ENCODE measurements around the gene PKMYT1.
"Not testable (repeated sequence)": the region's sequence is repeated elsewhere in the genome, so short reads cannot be mapped to it uniquely, and the experiment has no call there.

Gene PKMYT1

GRCh38 chr16:2962334-2963073 is 17.7 kb downstream of the PKMYT1 start:
- no peak for DNase-seq (ENCODE audit: low spot score)

- peak; percentile 20 for DNase-seq (ENCODE audit: low spot score)
Observed at GRCh38 chr16:2960183-2961010, 19.8 kb downstream of the PKMYT1 start.

- DNase-seq (ENCODE audit: low spot score), result no peak
Observed at GRCh38 chr16:2959206-2959605, 21.0 kb downstream of the PKMYT1 start.

- no peak for DNase-seq (ENCODE audit: low spot score)
Observed at GRCh38 chr16:2956579-2956956, 23.7 kb downstream of the PKMYT1 start.

- DNase-seq (ENCODE audit: low spot score), result no peak
Observed at GRCh38 chr16:2955779-2956578, 24.3 kb downstream of the PKMYT1 start.

- no peak for DNase-seq (ENCODE audit: low spot score)
Observed at GRCh38 chr16:2955438-2955778, 24.8 kb downstream of the PKMYT1 start.

- DNase-seq (ENCODE audit: low spot score), result no peak
Observed at GRCh38 chr16:2954656-2955381, 25.4 kb downstream of the PKMYT1 start.

GRCh38 chr16:2953706-2954627 is 26.3 kb downstream of the PKMYT1 start:
- DNase-seq (ENCODE audit: low spot score), result peak; percentile 54

GRCh38 chr16:2952679-2953078 is 27.6 kb downstream of the PKMYT1 start:
- DNase-seq (ENCODE audit: low spot score), result no peak

- no peak for DNase-seq (ENCODE audit: low spot score)
Observed at GRCh38 chr16:2950773-2951172, 29.5 kb downstream of the PKMYT1 start.

- DNase-seq (ENCODE audit: low spot score), result no peak
Observed at GRCh38 chr16:2950353-2950724, 29.9 kb downstream of the PKMYT1 start.

- DNase-seq (ENCODE audit: low spot score), result no peak
Observed at GRCh38 chr16:2949705-2950352, 30.4 kb downstream of the PKMYT1 start.

- DNase-seq (ENCODE audit: low spot score), result no peak
Observed at GRCh38 chr16:2948807-2949704, 31.2 kb downstream of the PKMYT1 start.

GRCh38 chr16:2946649-2947048 is 33.6 kb downstream of the PKMYT1 start:
- DNase-seq (ENCODE audit: low spot score), result no peak

- not testable (repeated sequence) for DNase-seq (ENCODE audit: low spot score)
Observed at GRCh38 chr16:2943716-2944115, 36.5 kb downstream of the PKMYT1 start.

GRCh38 chr16:2942045-2942444 is 38.2 kb downstream of the PKMYT1 start:
- no peak for DNase-seq (ENCODE audit: low spot score)

- DNase-seq (ENCODE audit: low spot score), result no peak
Observed at GRCh38 chr16:2939968-2940367, 40.3 kb downstream of the PKMYT1 start.

- no peak for DNase-seq (ENCODE audit: low spot score)
Observed at GRCh38 chr16:2938206-2938605, 42.0 kb downstream of the PKMYT1 start.

- no peak for DNase-seq (ENCODE audit: low spot score)
Observed at GRCh38 chr16:2937170-2937569, 43.1 kb downstream of the PKMYT1 start.

All from SK-N-DZ (cell line).